SW 1271 (cell line): ENCODE measurements around the gene RETN.

Experiments
- DNase-seq, 2 experiments: peaks; one replicate each; lab custom pipeline; 2025; lab: John Stamatoyannopoulos, UW

RETN gene, protein sequence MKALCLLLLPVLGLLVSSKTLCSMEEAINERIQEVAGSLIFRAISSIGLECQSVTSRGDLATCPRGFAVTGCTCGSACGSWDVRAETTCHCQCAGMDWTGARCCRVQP

DNA sequence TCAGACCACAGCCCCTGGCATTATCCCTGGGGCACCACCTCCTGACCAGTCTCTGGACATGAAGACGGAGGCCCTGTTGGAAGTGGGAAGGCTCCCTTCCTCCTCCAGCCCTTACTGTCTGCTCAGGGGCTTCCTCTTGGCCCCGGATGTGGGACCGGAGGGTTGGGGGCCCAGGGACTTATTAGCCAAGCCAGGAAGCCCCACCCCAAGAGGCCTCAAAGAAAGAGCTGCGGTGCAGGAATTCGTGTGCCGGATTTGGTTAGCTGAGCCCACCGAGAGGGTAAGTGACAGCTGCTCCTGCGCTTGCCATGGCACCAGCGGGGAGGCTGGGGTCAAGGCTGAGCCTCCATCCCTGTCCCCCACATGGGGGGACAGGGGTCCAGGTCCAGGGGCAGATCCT, at the start of gene RETN:
TSS of gene RETN (plus strand) at position 208 of the 400 bp plus-strand sequence. CDS start 278 bp downstream, outside the sequence.
- DNase-seq = no peak

DNA sequence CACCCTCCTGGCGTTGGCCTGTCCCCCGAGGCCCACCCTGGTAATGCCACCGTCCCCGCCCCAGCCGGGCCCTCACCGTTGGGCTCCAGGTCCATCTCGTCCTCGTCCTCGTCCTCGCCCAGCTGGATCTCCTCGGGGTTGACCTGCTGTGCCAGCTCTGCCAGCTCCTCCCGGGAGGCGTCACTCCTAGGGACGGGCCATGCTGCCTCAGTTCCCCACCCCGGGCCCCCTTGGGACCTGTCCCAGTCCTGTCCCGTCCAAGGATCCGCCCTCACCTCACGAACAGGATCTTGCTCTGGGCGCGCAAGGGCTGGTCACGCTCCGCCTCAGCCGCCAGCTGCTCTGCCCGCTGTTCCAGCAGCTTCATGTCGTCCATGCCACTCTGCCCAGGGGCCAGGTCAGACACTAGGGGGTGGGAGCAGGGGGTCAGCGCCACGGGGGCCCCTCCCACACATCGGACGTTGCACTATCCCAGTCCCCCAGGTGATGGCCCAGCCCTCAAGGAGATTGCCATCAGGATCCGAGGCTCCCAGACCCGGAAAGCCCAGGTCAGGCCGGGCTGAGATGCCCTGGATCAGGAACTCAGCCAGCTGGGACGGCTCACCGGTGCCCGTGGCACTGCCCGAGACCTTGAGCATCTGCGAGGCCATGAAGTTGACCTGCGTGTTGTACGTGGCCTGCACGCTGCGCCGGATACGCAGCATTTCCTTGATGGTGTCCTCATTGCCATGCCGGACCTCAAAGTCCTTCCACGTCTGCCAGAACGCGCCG, 49.0 kb upstream of the RETN start:
- DNase-seq = no peak

DNA sequence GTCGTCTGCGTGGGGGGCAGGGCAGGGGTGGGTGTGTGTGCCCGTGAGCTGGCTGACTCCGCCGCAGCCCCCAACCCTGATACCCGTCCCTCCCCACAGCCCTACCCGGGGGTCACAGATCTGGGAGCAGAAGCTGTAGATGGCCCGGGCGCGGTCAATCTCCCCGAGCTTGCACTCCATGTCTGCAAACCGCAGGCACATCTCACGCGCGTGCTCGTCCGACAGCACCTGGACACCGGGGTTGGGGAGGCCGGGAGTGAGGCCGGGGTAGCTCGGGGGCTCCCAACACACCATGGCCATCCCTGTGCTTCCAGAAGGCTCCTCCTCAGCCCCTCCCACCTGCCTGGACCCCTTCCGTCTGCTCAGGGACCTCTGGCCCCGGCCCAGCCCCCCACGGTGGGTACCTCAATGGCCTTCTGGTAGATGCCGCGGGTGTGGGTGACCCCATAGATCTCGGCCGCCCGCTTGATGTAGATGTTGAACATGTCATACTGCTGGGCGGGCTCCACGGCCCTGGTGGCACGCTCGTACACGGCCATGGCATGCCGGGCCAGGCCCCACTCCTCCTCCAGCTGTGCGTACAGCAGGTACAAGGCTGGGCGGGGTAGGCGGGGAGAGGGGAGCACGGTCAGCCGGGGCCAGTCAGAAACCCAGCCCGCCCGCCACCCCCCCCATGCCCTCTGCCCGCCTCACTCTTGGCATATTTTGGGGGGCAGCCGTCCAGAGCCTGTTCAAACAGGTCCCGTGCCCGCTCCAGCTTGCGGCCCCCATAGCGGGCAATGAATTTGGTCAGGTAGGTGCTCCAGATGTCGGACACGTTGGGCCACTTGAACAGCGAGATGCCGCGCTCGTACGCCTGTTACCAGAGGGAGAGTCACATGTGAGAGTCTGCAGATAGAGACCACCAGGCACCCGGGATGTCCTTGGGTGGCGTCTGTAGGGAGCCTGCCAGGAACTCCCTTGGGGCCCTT, 48.1 kb upstream of the RETN start:
- DNase-seq = no peak

DNA sequence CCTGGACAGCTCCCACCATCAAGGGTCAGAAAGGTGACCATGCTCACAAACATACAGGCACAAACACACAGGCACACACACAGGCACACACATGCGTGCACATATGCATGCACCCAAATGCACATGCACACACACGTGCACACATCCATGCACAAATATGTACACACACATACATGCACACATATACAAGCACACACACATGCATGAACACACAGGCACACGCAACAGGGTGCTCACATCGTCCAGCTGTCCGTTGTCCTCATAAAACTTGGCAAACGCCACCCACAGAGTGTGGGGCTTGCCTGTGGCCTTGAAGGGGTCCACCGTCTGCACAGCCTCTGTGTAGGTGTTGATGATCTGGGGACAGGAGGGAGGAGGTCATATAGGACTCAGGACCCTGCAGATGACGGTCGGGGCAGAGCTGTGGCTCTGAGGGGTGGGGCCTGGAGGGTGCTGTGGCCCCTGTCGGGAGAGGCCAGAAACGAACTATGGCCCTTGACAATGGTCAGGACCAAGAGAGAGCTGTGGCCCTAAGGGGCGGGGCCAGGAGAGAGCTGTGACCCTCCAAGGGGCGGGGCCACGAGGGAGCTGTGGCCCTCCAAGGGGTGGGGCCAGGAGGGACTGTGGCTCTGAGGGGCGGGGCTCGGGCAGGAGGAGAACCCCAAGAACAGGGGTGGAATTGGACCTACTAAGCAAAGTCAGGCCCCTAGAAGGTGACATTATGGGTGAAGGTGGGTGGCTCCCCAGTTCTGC, 45.7 kb upstream of the RETN start:
- DNase-seq = no peak

DNA sequence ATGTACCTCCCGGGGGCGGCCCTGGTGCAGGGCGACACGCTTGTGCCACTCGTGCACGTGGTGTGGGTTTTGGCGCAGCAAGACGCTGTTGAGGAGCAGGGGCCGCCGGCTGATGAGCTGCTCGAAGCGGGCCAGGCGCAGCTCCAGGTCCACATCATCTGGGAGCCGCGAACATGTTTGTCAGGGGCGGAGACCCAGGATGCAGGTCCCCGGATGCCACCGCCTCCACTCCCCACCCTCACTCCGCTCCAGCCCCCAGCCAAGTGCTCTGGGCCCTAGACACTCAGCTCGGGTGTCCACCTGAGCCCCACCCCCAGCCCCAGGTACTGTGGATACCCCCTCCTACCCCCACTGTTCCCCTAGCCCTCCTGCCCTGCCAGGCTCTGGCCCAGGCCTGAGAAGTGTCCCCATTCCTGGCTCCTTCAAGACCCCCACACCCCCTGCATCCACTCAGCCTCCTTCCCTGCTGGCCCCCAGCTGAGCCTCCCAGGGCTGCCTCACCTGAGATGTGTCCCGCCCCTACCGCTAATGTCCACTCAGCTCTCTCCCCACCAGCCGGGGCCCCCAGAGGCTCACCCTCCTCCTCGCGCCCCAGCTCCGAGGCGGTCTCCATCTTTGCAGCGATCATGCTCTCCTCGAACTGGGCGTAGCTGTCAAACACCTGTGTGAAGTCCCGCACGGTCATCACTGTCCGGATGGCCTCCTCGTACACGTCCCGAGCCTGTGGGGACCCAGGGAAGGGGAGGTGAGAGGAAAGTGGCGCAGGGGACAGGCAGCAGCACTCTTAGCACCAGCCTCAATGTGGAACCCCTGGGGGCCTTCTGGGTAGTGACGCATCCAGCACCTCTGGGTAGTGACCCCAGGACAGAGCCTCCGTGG, 44.9 kb upstream of the RETN start:
- DNase-seq = no peak

DNA sequence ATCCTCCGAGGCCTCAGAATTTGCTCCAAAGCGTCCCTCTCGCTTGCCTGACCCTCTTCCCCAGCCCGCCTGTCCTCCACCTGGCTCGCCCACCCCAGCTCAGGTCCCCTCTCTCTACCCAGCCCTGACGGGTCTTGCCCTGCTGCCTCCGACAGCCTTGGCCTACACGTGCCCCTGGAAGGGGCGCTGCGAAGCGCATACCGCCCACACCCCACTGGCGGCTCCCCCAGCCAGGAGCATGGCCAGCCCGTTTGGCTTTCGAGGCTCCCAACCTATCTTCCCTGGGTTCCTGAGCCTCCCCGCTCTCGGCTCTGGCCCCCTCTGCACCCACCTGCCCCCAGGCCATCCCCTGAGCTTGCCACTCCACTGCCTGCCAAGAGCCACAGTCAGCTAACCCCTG, 44.0 kb upstream of the RETN start:
- no peak for DNase-seq

DNA sequence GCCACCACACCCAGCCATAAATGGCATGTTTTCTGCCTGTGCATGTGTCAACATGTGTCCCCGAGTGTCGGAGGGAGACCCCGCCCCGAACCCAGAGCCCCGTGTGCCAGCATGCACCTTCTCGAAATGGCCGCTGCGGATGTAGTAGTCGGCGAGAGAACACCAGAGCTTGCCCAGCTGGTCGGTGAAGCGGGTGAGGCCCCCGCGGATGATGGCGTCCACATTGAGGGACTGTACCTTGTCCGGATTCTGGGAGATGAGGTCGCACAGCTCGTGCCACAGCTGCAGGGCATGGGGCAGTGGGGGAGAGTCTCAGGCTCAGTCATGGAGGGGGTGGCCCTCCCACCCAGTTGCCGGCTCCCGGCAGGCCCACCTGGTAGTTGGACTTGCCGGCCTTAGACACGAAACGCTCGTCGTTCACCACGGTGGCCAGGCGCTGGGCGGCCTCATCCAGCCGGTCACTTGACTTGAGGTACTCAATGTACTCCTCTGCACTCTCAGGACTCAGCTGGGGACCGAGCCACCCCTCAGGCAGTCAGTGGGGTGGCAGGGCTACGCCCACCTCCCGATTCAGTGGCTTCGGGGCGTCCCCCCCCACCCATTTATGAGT, 43.0 kb upstream of the RETN start:
- DNase-seq = no peak

DNA sequence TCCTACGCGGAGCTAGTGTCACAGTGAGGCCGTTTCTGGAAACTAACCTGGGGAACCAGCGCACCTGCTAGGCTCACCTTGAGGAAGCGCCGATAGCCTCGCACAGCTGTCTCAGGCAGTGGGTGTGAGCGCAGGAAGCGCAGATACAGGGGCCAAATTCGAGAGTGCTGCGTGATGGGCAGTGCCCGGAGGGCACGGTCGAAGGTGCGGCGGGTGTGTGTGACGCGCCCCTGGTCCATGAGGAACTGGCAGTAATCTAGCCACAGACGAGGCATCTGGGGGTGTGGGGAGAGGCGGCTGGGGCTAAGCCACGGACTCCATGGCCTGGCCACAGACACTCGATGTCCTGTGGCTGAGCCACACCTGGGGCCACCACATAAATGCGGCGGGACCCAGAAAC, 41.7 kb upstream of the RETN start:
- DNase-seq = no peak

DNA sequence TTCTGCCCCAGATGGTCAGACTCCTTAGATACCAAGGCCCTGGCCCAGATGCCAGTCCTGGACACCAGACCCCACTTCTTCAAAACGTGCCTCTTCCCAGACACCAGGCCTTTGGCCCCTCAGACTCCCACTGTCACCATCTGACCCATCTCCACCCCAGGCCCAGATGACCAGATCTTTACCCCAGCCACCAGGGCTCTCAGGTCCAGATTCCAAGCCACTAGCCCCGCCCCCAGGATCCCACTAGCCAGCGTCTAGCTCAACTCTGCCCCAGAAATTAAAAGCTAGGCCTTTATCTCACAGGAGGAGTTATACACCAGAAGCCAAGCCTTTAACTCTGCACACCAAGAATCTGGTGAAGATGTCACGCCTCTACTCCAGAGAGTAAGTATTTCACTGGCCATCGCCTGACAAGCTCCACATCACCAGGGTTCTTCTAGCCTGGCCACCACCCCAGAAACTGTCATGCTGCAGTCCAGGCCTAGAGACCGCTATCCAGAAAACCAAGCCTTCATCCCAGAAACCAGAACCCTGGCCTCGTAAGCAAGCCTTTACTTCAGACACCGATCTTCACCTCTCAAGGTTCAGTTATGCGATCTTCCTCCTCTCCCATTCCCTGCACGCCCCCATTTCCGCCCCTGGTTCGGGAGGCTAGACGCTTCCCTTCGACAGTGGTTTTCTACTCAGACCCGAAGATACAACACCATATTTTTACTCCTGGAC, 40.1 kb upstream of the RETN start:
- DNase-seq = no peak

DNA sequence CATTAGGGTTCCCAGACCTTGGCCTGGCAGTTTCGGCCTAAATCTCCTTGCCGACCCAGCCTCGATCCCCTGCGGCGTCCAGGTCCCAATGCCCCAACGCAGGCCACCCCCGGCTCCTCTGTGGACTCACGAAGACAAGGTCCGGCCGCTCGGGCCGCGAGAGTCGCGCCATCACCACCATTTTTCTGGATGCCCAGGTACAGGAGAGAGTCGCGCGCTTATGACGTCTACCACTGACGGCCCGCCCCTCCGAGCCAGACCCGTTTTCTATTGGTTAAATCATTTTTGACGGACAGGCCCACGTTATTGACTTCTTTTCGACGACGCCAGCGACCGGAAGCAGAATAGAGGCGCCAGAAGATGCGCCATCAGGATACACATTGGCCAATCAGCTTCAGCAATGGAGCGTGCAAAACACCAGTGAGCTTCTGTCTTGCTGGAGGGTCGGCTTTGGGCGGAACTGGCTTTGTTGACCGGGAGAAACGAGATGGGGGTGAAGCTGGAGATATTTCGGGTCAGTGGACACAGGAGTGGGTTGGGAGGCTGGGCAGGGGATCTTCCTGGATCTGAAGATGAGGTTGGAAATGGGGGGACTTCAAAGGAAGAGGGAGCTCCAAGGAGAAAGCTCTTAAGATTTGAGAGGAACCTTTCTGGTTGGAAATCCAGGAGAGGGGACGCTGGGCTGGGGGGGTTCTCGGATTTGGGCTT, 39.3 kb upstream of the RETN start, which contains the start of the genes PET100 and XAB2:
TSS of gene PET100 (plus strand) at position 447 of the 708 bp plus-strand sequence. CDS start at position 488, 41 bp downstream.
TSS of gene XAB2 (minus strand) at position 199 of the 708 bp plus-strand sequence. CDS start at position 181, 18 bp downstream.
- DNase-seq = peak; percentile 94 to 98

DNA sequence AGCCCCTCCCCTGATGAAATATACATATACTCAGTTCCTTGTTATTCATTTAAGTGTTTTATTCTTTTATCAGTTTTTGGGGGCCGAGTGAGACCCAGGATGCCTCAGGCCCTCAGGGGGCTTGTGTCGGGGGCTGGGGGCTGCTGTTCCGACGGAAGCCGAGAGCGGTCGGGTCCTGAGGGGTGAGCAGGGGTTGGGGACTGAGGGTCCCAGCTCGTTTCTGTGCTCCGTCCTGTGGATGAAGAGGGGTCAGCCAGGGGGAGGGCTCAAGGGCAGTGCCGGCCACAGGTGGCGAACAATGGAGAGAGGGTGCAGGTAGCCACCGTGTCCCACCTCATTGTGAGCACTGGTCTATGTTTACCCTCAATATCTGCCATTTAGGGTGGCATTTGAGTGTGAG, 37.3 kb upstream of the RETN start:
- no peak for DNase-seq

DNA sequence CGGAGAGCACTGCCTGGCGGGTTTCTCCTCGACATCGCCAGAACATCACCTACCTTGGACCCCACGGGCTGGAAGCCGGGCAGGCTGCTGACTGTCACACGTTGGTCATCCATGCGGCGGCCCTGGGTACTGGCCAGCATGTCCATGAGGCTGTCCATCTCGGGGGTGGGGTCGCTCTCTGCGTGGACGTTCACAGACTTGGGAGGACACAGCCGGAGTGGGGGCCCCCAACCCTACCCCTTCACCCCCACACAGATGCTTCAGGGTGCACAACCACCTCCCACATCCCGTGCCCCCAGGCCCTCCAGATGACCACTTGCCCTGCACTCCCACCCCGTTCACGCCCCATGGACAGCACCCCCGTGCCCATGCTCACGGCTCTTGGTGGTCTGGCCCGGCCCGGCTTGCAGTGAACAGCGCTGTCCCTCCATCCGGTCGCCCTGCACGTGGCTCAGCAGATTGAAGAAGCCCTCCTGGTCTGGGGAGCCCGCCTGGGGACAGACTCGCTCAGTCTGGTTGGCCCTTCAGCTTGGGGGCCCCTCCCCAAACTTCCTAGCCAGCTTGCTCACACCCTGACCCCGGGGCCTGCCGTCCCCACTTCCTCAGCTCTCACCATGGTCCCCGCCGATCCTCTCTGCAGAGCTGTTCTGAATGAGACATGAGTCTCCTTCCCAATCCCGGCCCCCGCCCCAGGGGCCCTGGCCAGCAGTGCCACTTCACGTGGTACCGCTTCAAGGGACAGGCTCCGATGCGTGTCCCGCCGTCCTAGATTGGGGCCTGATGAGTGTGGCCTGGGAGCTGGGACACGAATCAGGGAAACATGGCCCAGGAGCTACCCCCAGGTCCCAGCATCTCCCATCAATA, 36.3 kb upstream of the RETN start:
- no peak for DNase-seq

DNA sequence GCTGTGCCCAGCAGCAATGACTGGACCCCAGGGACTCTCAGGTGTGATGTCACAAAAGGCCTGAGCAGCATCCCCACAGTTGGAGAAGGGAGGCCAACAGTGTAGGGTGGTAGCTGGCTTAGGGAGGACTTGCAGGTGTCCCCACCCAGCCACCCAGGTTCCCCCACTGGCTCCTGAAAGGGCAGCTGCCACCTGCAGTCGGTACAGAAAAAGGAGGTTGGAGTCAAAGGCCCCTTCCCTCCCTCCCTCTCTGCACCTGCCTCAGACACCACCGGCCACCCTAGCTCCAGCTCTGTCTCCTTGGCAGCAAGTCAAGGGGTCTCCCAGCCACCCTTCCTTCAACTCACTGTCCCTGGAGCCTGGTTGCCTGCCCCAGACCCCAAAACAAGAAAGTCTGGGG, 35.2 kb upstream of the RETN start, which contains the start of gene PCP2:
TSS of gene PCP2 (minus strand) at position 22 of the 400 bp plus-strand sequence. CDS start 262 bp downstream, outside the sequence.
- no peak for DNase-seq

DNA sequence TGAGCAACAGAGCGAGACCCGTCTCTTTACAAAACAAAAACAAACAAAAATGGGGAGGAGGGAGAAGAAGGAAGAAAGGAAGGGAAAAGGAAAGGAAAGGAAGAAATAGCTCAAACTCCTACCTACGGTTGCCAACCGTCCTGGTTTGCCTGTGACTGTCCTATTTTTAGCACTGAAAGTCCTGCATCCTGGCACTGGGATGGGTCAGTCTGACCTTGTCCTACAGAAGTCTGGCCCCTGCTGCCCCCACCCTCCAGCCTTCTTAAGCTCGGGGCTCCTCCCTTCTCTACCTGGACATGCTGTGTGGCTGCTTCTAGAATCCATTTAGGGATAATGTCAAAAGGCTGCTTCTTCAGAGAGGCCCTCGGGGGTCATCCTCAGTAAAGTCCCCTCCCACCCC, 33.2 kb upstream of the RETN start:
- DNase-seq = no peak

DNA sequence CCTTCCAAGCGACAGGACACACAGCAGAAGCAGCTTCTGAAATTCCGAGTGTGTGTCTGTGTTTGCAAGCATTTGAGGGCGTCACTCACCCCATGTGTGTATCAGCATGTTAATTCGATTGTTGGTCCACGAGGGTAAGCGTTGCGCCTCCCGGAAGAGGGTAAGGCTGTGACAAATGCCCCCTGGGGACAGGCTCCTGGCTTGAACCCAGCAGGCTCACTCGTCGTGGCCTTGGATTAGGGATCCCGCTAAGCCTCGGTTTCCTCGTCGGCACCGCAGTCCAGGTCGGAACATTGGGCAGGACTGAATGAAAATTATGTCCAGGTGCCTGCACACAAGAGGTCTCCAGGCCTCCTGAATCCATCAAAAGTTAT, 32.5 kb upstream of the RETN start:
- no peak for DNase-seq

DNA sequence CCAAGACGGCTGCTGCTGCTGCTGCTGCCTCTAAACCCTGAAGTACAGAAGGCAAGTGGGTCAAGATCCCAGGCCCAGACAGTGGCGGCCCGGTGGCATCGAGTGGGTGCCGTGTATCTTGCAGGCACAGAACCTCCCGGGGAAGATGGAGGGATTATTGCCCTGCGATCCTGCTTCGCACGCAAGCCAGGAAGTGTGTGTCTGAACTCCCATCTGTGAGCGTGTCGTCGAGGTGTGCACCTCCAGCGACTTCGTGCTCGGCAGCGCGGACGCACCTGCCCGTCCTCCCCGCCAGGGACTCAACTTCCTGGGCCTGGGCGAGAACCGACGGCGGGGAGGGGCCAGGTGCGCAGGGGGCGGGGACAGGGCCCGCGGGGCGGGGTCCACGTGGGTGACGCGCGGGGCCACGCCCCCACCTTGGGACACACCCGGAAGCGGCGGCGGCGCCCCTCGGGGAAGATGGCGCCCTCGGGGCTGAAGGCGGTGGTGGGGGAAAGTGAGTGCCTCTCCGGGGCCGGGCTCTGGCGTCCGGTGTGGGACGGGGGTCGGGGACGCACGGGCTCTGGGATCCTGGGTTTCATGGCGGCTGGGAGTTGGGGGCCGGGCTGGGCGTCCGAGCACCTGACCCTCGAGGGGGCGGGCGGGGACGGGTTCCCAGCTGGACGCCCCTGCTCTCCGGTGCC, 32.0 kb upstream of the RETN start, which contains the start of gene STXBP2:
TSS of gene STXBP2 (plus strand) at position 420 of the 683 bp plus-strand sequence. CDS start at position 460, 40 bp downstream.
- DNase-seq = peak in 1 of 2 experiments; percentile 53
